GM12892 (cell line): ENCODE measurements around the gene RAB31.

Source experiments
- POLR2A ChIP-seq: IDR thresholded peaks from 2 replicates; pipeline ENCODE4 v1.6.1; 2011; ENCODE audit warnings: low read depth, low read length, control low read depth
- POLR2AphosphoS5 ChIP-seq: IDR thresholded peaks from 2 replicates; pipeline ENCODE4 v1.6.1; 2011; ENCODE audit warnings: low read depth, low read length, control low read depth

DNA sequence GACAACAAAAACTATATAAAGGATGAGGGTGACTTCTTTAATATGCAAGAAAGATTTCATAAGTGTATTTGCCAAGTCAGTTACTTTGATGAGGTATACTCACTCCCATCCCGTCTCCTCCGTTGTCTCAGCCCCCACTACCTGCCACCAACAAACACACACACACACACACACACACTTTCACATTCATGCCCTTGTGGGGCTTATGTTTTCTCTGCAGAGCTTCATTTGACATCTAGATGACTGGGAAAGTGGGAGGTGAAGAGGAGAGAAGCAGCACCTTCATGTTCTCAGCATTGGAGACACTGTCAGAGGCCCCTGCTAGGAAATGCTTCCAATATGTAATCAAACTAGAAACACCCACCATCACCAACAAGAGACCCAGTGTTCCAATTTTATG lies 155.2 kb downstream of the RAB31 start:
- TF ChIP-seq POLR2A (no peak), POLR2AphosphoS5 (no peak)
